ENCODE data around the gene GPR37L1. TPM values are rescaled to one million over a fixed set of nuclear protein-coding genes. Genes with fewer than 3 reads are reported as not detected.
A peak's percentile ranks its signal among the peaks of the same experiment; 100 is the strongest.

Gene GPR37L1
- total and polyA plus RNA-seq, 2 of the 8 experiments (the other 6 are each of a cell fraction or from before 2014, with no cell fraction given) = 0.13 to 0.23 TPM

DNA sequence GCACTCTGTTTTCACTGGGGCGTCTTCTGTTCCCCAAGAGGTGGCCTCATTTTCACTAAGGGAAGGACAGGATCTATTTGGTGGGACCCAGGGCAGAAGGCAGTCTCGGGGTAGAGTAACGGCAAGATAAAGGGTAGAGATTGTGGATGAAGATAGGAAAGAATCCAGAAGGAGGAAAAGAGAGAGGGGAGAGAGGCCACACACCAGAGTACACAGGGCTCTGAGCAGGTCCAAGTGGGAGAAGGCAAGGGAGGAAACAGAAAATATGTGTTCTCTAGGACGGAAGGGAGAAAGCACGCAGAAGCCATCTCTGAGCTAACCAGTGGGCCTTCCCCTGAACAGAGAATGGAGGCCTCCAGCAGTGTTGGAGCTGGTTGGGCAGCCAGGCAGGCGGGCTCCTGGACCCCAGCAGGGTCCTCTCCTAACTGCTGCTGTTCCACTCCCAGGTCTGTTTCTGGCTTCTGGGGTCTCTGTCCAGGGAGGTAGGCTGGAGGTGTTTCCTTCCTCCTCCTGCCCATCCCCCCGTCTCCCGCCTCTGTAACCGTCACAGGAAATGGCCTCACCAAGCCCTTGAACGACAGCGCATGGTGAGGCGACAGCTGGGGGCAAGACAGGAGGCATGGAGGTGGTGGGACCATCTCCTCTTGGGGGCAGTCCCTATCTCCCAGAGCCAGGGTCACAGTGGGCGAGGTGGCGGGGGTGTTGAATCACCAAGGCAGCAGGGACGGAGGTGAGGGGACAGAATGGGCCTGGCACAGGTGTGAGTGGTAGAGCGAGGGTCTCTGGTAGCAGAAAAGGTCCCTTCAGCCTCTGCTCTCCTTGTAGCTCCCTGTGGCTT is 37.0 kb downstream of the GPR37L1 start:
- Histone ChIP-seq H2AFZ (ENCODE audit: low read length) (0 out of 2 replicates have a peak overlapping the region, but pooled peaks have one; percentile 34), H4K20me1 (replicated peaks in 1 of 2; ENCODE audit: control insufficient read depth in 1 of 2, insufficient read depth in 2 of 2, low read length in 2 of 2) (no peaks in the 10 kb centered on the region), H4K5ac (ENCODE audit: insufficient read length, low read depth, low read length) (no peak overlapping the region), H3K4ac (replicated peaks; ENCODE audit: insufficient read length, low read depth, low read length) (no peak overlapping the region), H4K8ac (ENCODE audit: extremely low read depth, insufficient read depth, low read length) (no peak overlapping the region), H3K79me1 (ENCODE audit: low read depth, low read length) (no peaks in the 10 kb centered on the region), H2BK5ac (ENCODE audit: low read depth, low read length) (peak overlapping the region; percentile 68; the same call in 1 of the 2 replicates), H3K4me2 (ENCODE audit: insufficient read depth in 1 of 2, low read depth in 2 of 2, low read length in 2 of 2) (no peak overlapping the region), H2BK120ac (replicated peaks; ENCODE audit: low read depth, low read length) (no peak overlapping the region), H2BK20ac (ENCODE audit: low read length) (peak overlapping the region; percentile 72; the same call in 1 of the 2 replicates), H3K14ac (ENCODE audit: insufficient read length) (no peak overlapping the region), H4K91ac (replicated peaks; ENCODE audit: insufficient read length, low read length) (peak overlapping the region; percentile 4), H3K56ac (replicated peaks; ENCODE audit: insufficient read length, low read depth, low read length) (no peak overlapping the region), H3K23ac (ENCODE audit: insufficient read length) (no peak overlapping the region), H3K23me2 (ENCODE audit: low read depth, low read length) (no peaks in the 10 kb centered on the region), H3K27ac (ENCODE audit: low read depth, low read length) (no peak overlapping the region), H3K9ac (replicated peaks in 1 of 4; ENCODE audit: extremely low read depth in 1 of 4, low read depth in 3 of 4, low read length in 3 of 4) (no peak overlapping the region), H3K4me3 (ENCODE audit: extremely low read depth in 1 of 4, insufficient read depth in 2 of 4, low read depth in 3 of 4, low read length in 4 of 4) (no peak overlapping the region), H3K4me1 (replicated peaks in 1 of 4; ENCODE audit: control insufficient read depth in 3 of 4, insufficient read depth in 4 of 4, low read length in 3 of 4) (peaks cover 2 to 29% (median 11%) of the 10 kb centered on the region in 4 experiments), H2AK5ac (ENCODE audit: low read depth, low read length) (0 out of 2 replicates have a peak overlapping the region, but pooled peaks have one; percentile 34), H3K36me3 (ENCODE audit: control insufficient read depth in 2 of 4, insufficient read depth in 4 of 4, low read length in 3 of 4) (no peaks in the 10 kb centered on the region), H3K79me2 (ENCODE audit: control insufficient read depth in 1 of 2, insufficient read depth in 2 of 2, low read length in 2 of 2) (no peaks in the 10 kb centered on the region), H3K18ac (ENCODE audit: extremely low read depth, low read length) (peak overlapping the region; percentile 78), H3K27me3 (replicated peaks in 1 of 4; ENCODE audit: control insufficient read depth in 3 of 4, extremely low read depth in 1 of 4, insufficient read depth in 3 of 4, low read length in 3 of 4) (no peaks in the 10 kb centered on the region), H3K9me3 (ENCODE audit: insufficient read depth in 2 of 2, low read depth in 1 of 2, low read length in 1 of 2) (no peaks in the 10 kb centered on the region; a peak in 1 of 4 replicates), H2BK15ac (ENCODE audit: low read length) (peak overlapping the region; percentile 92), H2BK12ac (ENCODE audit: low read depth, low read length) (peak overlapping the region; percentile 92; the same call in 1 of the 2 replicates)
- POLR2A ChIA-PET (ENCODE audit: partially characterized antibody) = interaction anchor here (0.6 kb wide), 1 partner anchor 15 kb away, joined by 3 read pairs; no protein-coding TSS in a partner anchor
- TF ChIP-seq SIRT6 (IDR thresholded peaks at IDR 0.05; ENCODE audit: low read length) (no peak), MAFK (IDR thresholded peaks at IDR 0.05; ENCODE audit: low read depth, low read length) (no peak), SP4 (IDR thresholded peaks at IDR 0.05; ENCODE audit: low read length) (no peak), TAF1 (IDR thresholded peaks at IDR 0.05; ENCODE audit: low read depth, low read length) (no peak), CBX8 (IDR thresholded peaks at IDR 0.05; ENCODE audit: borderline replicate concordance, low read depth, low read length) (no peak)
- TF ChIP-seq, protein P1, sequence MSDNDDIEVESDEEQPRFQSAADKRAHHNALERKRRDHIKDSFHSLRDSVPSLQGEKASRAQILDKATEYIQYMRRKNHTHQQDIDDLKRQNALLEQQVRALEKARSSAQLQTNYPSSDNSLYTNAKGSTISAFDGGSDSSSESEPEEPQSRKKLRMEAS (IDR thresholded peaks at IDR 0.05) = no peak
- DNase-seq (ENCODE audit: low read depth in 1 of 2, low spot score in 2 of 2) (no peak), FAIRE-seq (no peak)
- CTCF ChIA-PET (ENCODE audit: partially characterized antibody) = interaction anchor here (0.6 to 2.7 kb wide), 12 partner anchors 12 to 1544 kb away, joined by 3 to 10 read pairs (median 3); partner anchors contain the start of gene LGR6
- 92% methylated on average over 16 of the region's 16 CpGs; no CpG with 5 or more reads in 1 of the 2 experiments for WGBS, 2 experiments (ENCODE audit: extremely low coverage in 1 of 2, insufficient coverage in 1 of 2, insufficient read length in 1 of 2, insufficient replicate concordance in 2 of 2, low coverage in 1 of 2, low lambda C conversion rate in 2 of 2, missing lambda C conversion rate in 1 of 2)
